Osteoblast (primary cell): Measurements from ENCODE around the gene MESP1. TPM values are rescaled to one million over a fixed set of nuclear protein-coding genes. Genes with fewer than 3 reads are reported as not detected.

Experiments used
- DNase-seq: peaks from one replicate; pipeline ENCODE4 v3.0.0; 2011; ENCODE audit warnings: low spot score, mixed read lengths; ENCODE audit not compliant: insufficient read length; ENCODE audit errors: missing footprints
- H2AFZ ChIP-seq: 2 replicates; pipeline ENCODE4 v1.6.0; 2011; ENCODE audit warnings: mild to moderate bottlenecking, low read length
- H3K27ac ChIP-seq: 2 replicates; pipeline ENCODE4 v1.5.1; 2011; ENCODE audit warnings: mild to moderate bottlenecking, low read depth, low read length, moderate library complexity
- H3K27me3 ChIP-seq: 2 replicates; pipeline ENCODE4 v1.6.0; 2012; ENCODE audit warnings: mild to moderate bottlenecking, control low read depth, inconsistent platforms, low read length, moderate library complexity; ENCODE audit not compliant: insufficient read depth
- H3K36me3 ChIP-seq: 2 replicates; pipeline ENCODE4 v1.5.1; 2011; ENCODE audit warnings: mild to moderate bottlenecking, low read length, control low read depth, moderate library complexity; ENCODE audit not compliant: insufficient read depth
- H3K4me1 ChIP-seq: 2 replicates; pipeline ENCODE4 v1.5.1; 2011; ENCODE audit warnings: mild to moderate bottlenecking, low read length, control low read depth, moderate library complexity; ENCODE audit not compliant: insufficient read depth
- H3K4me2 ChIP-seq: 2 replicates; pipeline ENCODE4 v1.6.0; 2011; ENCODE audit warnings: mild to moderate bottlenecking, low read length; ENCODE audit not compliant: insufficient read depth
- H3K4me3 ChIP-seq: fragments of 200-600 bp; sonication (generic); 3 replicates; pipeline ENCODE4 v1.5.1; 2012; ENCODE audit warnings: mild to moderate bottlenecking, low read length, inconsistent platforms; ENCODE audit not compliant: insufficient read depth
- H3K79me2 ChIP-seq: 2 replicates; pipeline ENCODE4 v1.6.0; 2012; ENCODE audit warnings: mild to moderate bottlenecking, low read length, control low read depth, inconsistent platforms; ENCODE audit not compliant: insufficient read depth
- H3K9me3 ChIP-seq: 2 replicates; pipeline ENCODE4 v1.5.1; 2011; ENCODE audit warnings: low read depth, low read length, control low read depth
- H4K20me1 ChIP-seq: 2 replicates; pipeline ENCODE4 v1.6.0; 2012; ENCODE audit warnings: mild to moderate bottlenecking, low read length, control low read depth; ENCODE audit not compliant: insufficient read depth
- CTCF ChIP-seq: IDR thresholded peaks from 2 replicates; pipeline ENCODE4 v1.5.1; 2011; ENCODE audit warnings: mild to moderate bottlenecking, low read depth, low read length, moderate library complexity; ENCODE audit errors: extremely low read depth
- total RNA-seq: library from RNA; depleted of rRNA; stranded (reverse); fragments of >200 nt; gene quantifications from 2 replicates; pipeline ENCODE4 v1.2.3, GENCODE V29; 2012

The MESP1 gene
- total RNA-seq, 1 donor: under 0.01 TPM

- Histone ChIP-seq H4K20me1 (no peaks in the 10 kb centered on the region), H3K36me3 (no peaks in the 10 kb centered on the region), H3K9me3 (no peaks in the 10 kb centered on the region), H3K4me2 (no peak overlapping the region), H3K27me3 (no peaks in the 10 kb centered on the region), H2AFZ (no peak overlapping the region), H3K4me1 (peaks cover 3% of the 10 kb centered on the region), H3K79me2 (no peaks in the 10 kb centered on the region), H3K27ac (no peak overlapping the region), H3K4me3 (no peak overlapping the region)
- TF ChIP-seq CTCF: no peak
- DNase-seq: peak; percentile 84
Measured at GRCh38 chr15:89743594-89743993, 7.5 kb downstream of the MESP1 start.

GRCh38 chr15:89743011-89743410, 8.0 kb downstream of the MESP1 start:
- H3K4me1 ChIP-seq: peaks cover 3% of the 10 kb centered on the region
- no peaks in the 10 kb centered on the region for H3K36me3 ChIP-seq
- no peaks in the 10 kb centered on the region for H3K79me2 ChIP-seq
- H3K27me3 ChIP-seq: no peaks in the 10 kb centered on the region
- no peak for DNase-seq
- no peak overlapping the region for H3K27ac ChIP-seq
- no peaks in the 10 kb centered on the region for H3K9me3 ChIP-seq
- H2AFZ ChIP-seq: peak overlapping the region; percentile 15
- no peak overlapping the region for H3K4me3 ChIP-seq
- TF ChIP-seq CTCF: no peak
- no peaks in the 10 kb centered on the region for H4K20me1 ChIP-seq
- H3K4me2 ChIP-seq: no peak overlapping the region

DNA sequence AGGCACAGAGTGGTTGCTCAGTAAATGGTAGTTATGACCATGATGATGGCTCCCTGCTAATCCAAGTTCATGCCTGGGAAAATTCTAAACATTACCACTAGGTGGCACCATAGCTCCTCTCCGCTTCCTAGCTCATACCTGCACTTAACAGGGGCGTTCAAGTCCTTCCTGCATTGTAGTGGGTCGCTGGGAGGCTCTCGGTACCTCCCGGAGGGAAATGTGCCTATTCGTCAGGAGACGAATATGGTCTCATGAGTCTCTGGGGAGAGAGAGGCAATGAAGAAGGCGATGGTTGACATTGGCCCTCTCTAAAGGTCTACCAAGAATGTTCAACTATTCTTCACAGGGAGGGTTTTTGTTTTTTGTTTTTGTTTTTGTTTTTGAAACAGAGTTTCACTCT, 10.9 kb downstream of the MESP1 start:
- no peaks in the 10 kb centered on the region for H3K79me2 ChIP-seq
- H3K27me3 ChIP-seq: peaks cover 14% of the 10 kb centered on the region
- no peak overlapping the region for H3K27ac ChIP-seq
- H3K4me2 ChIP-seq: peak overlapping the region; percentile 57
- peak overlapping the region; percentile 89 for H2AFZ ChIP-seq
- DNase-seq: peak; percentile 96
- no peak overlapping the region for H3K4me3 ChIP-seq
- no peaks in the 10 kb centered on the region for H4K20me1 ChIP-seq
- TF ChIP-seq CTCF: peak; percentile 92
- peaks cover 3% of the 10 kb centered on the region for H3K4me1 ChIP-seq
- H3K36me3 ChIP-seq: no peaks in the 10 kb centered on the region
- no peaks in the 10 kb centered on the region for H3K9me3 ChIP-seq

DNA sequence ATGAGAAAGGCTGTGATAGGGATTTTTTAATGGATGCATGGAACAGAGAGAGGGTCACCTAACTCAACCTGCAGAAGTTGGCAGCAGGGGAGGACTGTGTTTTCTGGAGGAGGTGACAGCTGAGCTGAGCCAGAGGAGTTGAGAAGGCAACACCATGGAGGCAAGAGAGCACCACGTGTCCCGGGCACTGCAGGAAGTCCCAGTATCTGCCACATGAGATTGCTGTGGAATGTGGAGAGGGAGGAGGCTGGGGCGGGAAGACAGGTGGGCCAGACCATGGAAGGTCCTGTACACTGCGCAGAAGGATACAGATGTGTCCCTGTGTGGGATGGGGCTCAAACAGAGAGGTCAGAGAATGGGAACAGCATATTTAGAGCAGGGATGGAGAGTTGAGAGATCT, 15.3 kb downstream of the MESP1 start:
- H3K27me3 ChIP-seq: peaks cover 38% of the 10 kb centered on the region

More for the DNA sequence above, 15.3 kb downstream of the MESP1 start:
- H3K4me3 ChIP-seq: no peak overlapping the region
- no peak for DNase-seq
- no peaks in the 10 kb centered on the region for H3K79me2 ChIP-seq
- TF ChIP-seq CTCF: no peak
- H2AFZ ChIP-seq: no peak overlapping the region
- no peak overlapping the region for H3K27ac ChIP-seq
- H3K36me3 ChIP-seq: no peaks in the 10 kb centered on the region
- no peak overlapping the region for H3K4me2 ChIP-seq
- no peaks in the 10 kb centered on the region for H4K20me1 ChIP-seq
- peaks cover 3% of the 10 kb centered on the region for H3K4me1 ChIP-seq
- H3K9me3 ChIP-seq: no peaks in the 10 kb centered on the region
